Testis (tissue), 2 donors: ENCODE measurements around the gene ORM2.
"Not testable (repeated sequence)": the region's sequence is repeated elsewhere in the genome, so short reads cannot be mapped to it uniquely, and the experiment has no call there.

Experiments used
- CTCF ChIP-seq, 3 experiments: fragments of 450-650 bp in 2 of 3; fragments of 200-600 bp in 1 of 3; sonication (generic) in 1 of 3; IDR thresholded peaks; one replicate each; pipeline ENCODE4 v1.5.1; 2016 to 2019; ENCODE audit warnings: antibody characterized with exemption in 3 of 3, mild to moderate bottlenecking in 2 of 3, moderate library complexity in 1 of 3
- POLR2A ChIP-seq: fragments of 450-650 bp; IDR thresholded peaks from one replicate; pipeline ENCODE4 v1.6.1; 2017; ENCODE audit warnings: antibody characterized with exemption, mild to moderate bottlenecking, moderate library complexity

- not testable (repeated sequence) for TF ChIP-seq CTCF (IDR thresholded peaks at IDR 0.05); POLR2A
These were observed 5.8 kb upstream of the ORM2 start for GRCh38 chr9:114323849-114324248.
